ENCODE results near the gene PPP2R2C.

DNA sequence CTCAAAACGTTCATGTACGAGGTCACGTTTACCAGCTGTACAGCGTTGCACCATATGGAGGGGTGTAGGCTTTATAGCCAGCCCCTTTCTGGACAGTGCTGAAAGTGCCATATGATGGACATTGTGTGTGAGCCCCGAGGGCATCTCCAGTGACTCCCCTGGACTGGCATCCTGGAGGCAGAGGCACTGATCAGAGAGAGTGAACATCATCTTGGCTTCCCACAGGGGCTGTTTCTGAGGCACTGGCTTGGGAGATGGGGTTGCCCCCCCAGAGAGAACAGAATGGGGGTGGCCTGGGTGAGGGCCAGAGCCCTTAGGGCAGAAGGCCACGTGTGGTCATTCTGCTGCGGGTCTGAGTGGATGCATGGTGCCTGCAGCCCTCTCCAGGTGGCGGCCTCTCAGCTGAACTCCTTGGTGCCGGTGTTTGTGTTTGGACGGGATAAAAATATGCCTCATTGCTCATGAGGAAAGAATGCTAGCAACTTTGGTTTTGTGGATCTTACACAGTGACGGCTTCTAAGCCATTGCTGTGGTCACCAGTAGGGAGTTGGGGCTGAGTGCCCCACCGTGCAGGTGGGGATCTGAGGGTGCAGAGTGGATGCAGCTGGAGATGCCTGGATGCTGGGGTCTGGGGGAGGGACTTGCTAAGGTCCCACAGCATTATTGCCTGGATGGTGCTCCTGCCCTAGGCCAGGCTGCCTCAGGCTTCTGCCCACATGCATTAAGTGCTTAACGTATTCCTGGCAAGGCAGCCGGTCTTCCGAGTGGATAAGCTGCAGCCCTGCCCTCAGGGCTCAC is 199.4 kb downstream of the PPP2R2C start:
- TF ChIP-seq, protein P1, sequence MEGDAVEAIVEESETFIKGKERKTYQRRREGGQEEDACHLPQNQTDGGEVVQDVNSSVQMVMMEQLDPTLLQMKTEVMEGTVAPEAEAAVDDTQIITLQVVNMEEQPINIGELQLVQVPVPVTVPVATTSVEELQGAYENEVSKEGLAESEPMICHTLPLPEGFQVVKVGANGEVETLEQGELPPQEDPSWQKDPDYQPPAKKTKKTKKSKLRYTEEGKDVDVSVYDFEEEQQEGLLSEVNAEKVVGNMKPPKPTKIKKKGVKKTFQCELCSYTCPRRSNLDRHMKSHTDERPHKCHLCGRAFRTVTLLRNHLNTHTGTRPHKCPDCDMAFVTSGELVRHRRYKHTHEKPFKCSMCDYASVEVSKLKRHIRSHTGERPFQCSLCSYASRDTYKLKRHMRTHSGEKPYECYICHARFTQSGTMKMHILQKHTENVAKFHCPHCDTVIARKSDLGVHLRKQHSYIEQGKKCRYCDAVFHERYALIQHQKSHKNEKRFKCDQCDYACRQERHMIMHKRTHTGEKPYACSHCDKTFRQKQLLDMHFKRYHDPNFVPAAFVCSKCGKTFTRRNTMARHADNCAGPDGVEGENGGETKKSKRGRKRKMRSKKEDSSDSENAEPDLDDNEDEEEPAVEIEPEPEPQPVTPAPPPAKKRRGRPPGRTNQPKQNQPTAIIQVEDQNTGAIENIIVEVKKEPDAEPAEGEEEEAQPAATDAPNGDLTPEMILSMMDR (optimal IDR thresholded peaks at IDR 0.05 in 1 of 3, IDR thresholded peaks at IDR 0.05 in 1 of 3, conservative IDR thresholded peaks at IDR 0.05 in 1 of 3; ENCODE audit: extremely low read depth in 1 of 3, insufficient read depth in 2 of 3, low read length in 3 of 3) = no peak
- no peak for TF ChIP-seq EZH2 (IDR thresholded peaks at IDR 0.05; ENCODE audit: low read length)
